Rectal smooth muscle tissue (tissue), 1 donor: ENCODE data around the gene MS4A14.
"Not testable (repeated sequence)": the region's sequence is repeated elsewhere in the genome, so short reads cannot be mapped to it uniquely, and the experiment has no call there.

ENCODE experiments used
- H3K27ac ChIP-seq: one replicate; pipeline ENCODE4 v1.7.0; 2013; ENCODE audit warnings: low read depth, low read length, inconsistent platforms
- H3K27me3 ChIP-seq: one replicate; pipeline ENCODE4 v1.7.0; 2013; ENCODE audit warnings: low read length; ENCODE audit not compliant: control insufficient read depth, insufficient read depth
- H3K36me3 ChIP-seq: one replicate; pipeline ENCODE4 v1.7.0; 2013; ENCODE audit warnings: low read length; ENCODE audit not compliant: control insufficient read depth, insufficient read depth
- H3K4me1 ChIP-seq: one replicate; pipeline ENCODE4 v1.7.0; 2013; ENCODE audit warnings: low read length; ENCODE audit not compliant: control insufficient read depth, insufficient read depth
- H3K4me3 ChIP-seq: one replicate; pipeline ENCODE4 v1.7.0; 2013; ENCODE audit warnings: low read length
- H3K9ac ChIP-seq: one replicate; pipeline ENCODE4 v1.7.0; 2013; ENCODE audit warnings: low read length

MS4A14 gene

DNA sequence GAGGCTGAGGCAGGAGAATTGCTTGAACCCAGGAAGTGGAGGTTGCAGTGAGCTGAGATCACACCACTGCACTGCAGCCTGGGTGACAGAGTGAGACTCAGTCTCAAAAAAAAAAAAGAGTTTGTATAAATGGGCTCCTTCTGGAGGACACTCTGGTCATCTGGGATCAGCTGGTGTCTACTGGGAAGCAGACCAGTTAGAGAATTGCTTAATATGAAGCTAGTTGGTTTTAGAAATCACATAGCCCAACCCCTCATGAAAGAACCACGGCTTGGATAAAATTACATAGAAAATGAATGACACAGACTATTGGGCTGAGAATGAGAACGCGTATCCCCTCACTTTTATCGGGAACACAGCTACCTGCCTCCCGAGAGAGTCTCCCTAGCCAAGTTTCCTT lies 3.2 kb upstream of the MS4A14 start:
- Histone ChIP-seq H3K4me1 (no peaks in the 10 kb centered on the region), H3K36me3 (no peaks in the 10 kb centered on the region), H3K27me3 (no peaks in the 10 kb centered on the region), H3K9ac (no peak overlapping the region), H3K4me3 (no peak overlapping the region), H3K27ac (no peak overlapping the region)

DNA sequence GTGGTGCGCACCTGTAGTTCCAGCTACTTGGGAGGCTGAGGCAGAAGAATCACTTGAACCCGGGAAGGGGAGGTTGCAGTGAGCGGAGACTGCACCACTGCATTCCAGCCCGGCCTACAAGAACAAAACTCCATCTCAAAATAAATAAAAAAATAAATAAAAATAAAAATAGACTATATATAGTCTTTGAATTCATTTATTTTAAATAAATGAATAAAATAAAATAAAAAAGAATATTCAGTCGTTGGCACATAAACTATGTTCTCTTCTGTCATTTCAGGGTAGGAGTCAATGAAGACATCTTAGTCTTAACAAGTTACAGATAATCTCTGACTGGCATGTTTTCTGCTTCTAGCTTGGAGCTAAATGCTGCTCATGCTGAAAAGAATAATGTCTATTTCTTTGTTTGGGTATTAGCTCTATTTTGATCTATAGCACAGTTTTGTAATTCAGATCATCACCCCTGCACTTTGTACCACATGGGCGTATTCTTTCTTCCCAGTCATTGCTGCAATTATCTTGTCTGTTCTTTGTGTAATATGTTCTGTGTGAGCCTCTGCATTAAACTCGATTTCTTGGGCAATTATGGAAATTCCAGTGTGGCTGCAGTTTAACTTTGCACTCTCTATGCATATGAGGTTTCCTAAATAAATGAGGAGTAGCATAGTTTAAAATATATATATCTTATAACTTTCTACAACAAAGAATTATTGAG lies 1.4 kb upstream of the MS4A14 start:
- Histone ChIP-seq H3K27me3 (no peaks in the 10 kb centered on the region), H3K36me3 (no peaks in the 10 kb centered on the region), H3K27ac (no peak overlapping the region), H3K4me1 (no peaks in the 10 kb centered on the region), H3K9ac (no peak overlapping the region), H3K4me3 (no peak overlapping the region)

DNA sequence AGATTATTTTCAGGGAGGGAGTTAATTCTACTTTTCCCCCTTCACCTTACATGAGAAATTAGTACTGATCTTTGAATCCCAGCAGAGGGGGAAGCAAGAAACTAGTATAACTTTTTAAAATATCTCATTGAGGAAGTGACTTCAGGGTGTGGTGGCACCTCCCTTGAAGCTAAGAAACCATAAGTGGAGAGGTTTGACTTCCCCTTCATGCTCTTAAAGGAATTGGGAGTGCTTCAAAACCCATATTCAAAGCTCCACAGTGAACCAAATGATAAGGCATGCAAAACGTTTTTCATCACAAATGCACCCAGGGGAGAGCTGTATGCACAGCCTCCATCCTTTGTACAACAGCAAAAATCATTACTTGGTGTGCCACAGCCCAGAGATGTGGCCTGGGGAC lies 540 bp downstream of the MS4A14 start:
- no peak overlapping the region for H3K4me3 ChIP-seq
- no peak overlapping the region for H3K9ac ChIP-seq
- no peak overlapping the region for H3K27ac ChIP-seq
- no peaks in the 10 kb centered on the region for H3K36me3 ChIP-seq
- no peaks in the 10 kb centered on the region for H3K27me3 ChIP-seq
- no peaks in the 10 kb centered on the region for H3K4me1 ChIP-seq

DNA sequence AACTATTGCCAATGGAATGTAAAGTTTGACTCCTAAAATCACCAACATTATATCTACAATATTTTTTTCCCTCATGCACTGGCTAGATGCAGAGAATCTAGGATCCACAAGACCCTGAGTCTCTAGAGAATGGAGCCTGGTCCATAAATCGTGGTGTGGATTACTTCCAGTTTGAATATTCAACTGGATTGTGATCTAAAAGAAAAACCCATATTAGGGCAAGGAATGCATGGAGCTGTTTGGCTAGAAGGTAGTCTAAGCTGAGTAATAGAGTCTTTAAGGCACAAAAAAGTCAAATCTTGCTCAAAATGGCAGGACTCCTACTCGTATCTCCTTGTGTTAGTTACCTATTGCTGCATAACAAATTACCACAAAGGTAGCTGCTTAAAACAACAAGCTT lies 23.8 kb downstream of the MS4A14 start:
- Histone ChIP-seq H3K27me3 (no peaks in the 10 kb centered on the region), H3K4me1 (no peaks in the 10 kb centered on the region), H3K27ac (no peak overlapping the region), H3K36me3 (no peaks in the 10 kb centered on the region), H3K9ac (no peak overlapping the region), H3K4me3 (no peak overlapping the region)

DNA sequence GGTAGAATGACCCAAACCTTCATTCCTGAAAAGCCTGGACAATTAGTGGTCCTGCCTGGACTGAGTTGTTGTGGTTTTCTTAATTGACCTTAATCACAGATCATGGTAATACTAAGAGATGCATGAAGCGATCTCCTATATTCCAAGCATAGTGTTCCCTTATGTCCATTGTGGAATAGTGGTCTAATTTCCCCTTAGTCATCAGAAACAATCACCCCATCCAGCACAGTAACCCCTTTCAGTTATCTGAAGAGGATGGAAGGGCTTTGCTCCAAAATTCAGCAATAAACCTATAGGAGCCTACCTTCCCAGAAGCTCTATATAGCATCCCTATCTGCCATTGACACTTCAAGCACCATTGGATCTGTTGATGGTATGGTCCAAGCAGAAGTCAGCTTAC lies 26.4 kb downstream of the MS4A14 start:
- H3K36me3 ChIP-seq, result no peaks in the 10 kb centered on the region
- no peak overlapping the region for H3K9ac ChIP-seq
- H3K4me3 ChIP-seq, result no peak overlapping the region
- no peaks in the 10 kb centered on the region for H3K4me1 ChIP-seq
- H3K27me3 ChIP-seq, result no peaks in the 10 kb centered on the region
- no peak overlapping the region for H3K27ac ChIP-seq

DNA sequence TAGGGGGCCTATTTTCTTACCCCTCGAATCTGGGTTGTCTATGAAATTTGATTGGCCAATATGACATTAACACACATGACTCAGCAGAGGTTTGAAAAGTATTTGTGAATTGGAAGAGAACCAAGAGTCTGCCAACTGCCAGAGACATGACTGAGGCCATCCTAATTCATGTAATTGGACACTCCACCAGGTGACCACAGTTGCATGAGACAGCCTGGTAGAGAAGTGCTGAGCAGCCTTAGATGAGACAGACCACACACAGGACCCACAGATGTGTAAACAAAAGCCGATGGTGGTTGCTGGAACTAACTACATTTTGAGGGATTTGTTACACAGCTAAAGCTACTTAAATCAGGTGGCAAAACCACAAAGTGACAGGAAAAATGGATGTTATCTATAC lies 32.3 kb downstream of the MS4A14 start:
- no peak overlapping the region for H3K9ac ChIP-seq
- H3K36me3 ChIP-seq, result no peaks in the 10 kb centered on the region
- no peaks in the 10 kb centered on the region for H3K27me3 ChIP-seq
- H3K27ac ChIP-seq, result no peak overlapping the region
- H3K4me1 ChIP-seq, result no peaks in the 10 kb centered on the region
- H3K4me3 ChIP-seq, result no peak overlapping the region

DNA sequence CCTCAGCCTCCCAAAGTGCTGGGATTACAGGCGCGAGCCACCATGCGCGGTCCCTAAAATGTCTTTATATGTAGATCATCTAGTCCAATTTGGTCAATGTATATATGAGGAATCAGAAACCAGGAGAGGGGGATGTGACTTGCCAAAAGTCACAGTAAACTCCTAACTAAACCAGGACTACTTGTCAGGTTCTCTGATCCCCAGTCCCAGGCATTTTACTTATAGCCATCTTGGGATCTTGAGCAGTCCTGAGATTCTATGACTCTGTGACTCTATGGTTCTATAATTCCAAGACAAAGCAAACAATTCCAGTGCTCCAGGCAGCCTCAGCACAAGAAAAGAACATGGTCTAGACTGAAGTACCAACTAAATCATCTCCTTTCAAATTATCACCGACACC lies 33.0 kb downstream of the MS4A14 start, which contains the start of gene MS4A5:
TSS of gene MS4A5 (plus strand) at position 301 of the 400 bp plus-strand sequence. CDS start 103 bp downstream, outside the sequence.
- Histone ChIP-seq H3K4me1 (no peaks in the 10 kb centered on the region), H3K4me3 (no peak within 1 kb of the TSS), H3K27me3 (no peaks in the 10 kb centered on the region), H3K9ac (no peak within 1 kb of the TSS), H3K27ac (no peak within 1 kb of the TSS), H3K36me3 (no peaks in the 10 kb centered on the region)

DNA sequence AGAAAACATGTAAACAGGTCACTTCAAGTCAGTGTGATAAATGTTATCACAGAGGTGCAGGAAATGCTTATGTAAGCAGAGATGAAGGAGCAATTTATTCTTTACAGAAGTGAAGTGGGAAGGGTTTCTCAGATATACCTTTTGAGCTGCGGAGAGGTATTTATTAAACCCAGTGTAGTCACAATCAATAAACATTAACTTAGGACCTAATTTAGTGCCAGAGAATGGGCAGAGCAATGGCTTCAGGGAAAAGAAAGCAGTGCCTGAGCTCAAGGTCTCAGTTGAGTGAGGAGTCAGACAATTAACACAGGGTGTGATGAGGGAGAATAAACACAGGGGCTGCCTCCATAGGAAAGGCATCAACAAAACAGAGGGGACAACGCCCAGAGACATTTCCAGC lies 35.0 kb downstream of the MS4A14 start:
- H3K9ac ChIP-seq, result no peak overlapping the region
- no peaks in the 10 kb centered on the region for H3K36me3 ChIP-seq
- no peak overlapping the region for H3K27ac ChIP-seq
- no peaks in the 10 kb centered on the region for H3K27me3 ChIP-seq
- no peaks in the 10 kb centered on the region for H3K4me1 ChIP-seq
- H3K4me3 ChIP-seq, result no peak overlapping the region

DNA sequence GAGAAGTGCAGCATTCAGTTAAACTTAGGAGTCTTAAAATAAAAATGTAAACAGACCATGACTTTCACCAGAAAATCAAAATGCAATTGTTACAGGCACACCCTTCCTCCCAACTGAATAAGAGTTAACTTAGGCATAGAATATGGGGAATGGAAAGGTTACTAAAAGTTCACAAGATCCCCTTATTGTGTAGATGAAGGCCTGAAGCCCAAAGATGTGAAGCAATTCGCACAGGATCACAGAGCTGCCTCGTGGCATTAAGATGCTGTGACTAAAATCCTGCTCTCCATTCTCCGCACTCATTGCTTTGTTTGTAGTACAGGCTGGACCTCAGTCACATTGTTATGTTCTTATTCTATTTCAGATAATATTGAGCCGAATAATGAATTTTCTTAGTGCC lies 37.1 kb downstream of the MS4A14 start:
- Histone ChIP-seq H3K27me3 (no peaks in the 10 kb centered on the region), H3K9ac (no peak overlapping the region), H3K36me3 (no peaks in the 10 kb centered on the region)

DNA sequence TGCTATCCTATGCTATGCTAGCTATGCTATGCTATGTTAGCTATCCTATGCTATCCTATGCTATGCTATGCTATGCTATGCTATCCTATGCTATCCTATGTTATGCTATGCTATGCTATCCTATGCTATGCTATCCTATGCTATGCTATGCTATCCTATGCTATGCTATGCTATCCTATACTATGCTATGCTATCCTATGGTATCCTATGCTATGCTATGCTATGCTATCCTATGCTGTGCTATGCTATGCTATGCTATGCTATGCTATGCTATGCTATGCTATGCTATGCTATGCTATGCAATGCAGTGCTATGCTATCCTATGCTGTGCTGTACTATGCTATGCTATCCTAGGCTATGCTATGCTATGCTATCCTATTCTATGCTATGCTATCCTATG lies 50.8 kb downstream of the MS4A14 start:
- Histone ChIP-seq H3K36me3 (no peaks in the 10 kb centered on the region), H3K27me3 (no peaks in the 10 kb centered on the region), H3K9ac (no peak overlapping the region), H3K27ac (no peak overlapping the region), H3K4me1 (no peaks in the 10 kb centered on the region), H3K4me3 (no peak overlapping the region)

More for the DNA sequence above, 37.1 kb downstream of the MS4A14 start:
- no peak overlapping the region for H3K27ac ChIP-seq
- no peaks in the 10 kb centered on the region for H3K4me1 ChIP-seq
- no peak overlapping the region for H3K4me3 ChIP-seq

DNA sequence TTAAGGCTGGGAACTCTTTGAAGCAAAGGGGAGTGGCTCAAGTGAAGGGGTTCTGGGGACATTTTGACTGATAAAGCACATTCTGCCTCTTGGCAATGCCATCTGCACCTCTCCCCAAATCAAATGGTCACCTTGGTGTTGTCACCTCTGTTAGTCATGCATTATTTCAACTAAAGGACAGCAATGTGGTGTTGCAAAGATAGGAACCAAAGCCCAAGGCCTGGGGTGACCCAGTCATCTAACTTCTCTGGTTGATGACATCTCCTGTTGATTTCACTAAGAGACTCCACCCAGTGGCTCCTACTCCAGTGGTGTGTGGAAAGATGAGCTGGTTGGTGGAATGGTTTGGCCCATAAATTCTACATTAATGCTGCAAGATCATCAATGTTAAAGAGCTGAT lies 51.6 kb downstream of the MS4A14 start:
- H3K27ac ChIP-seq, result no peak overlapping the region
- no peaks in the 10 kb centered on the region for H3K4me1 ChIP-seq
- no peaks in the 10 kb centered on the region for H3K36me3 ChIP-seq
- H3K4me3 ChIP-seq, result no peak overlapping the region
- H3K27me3 ChIP-seq, result no peaks in the 10 kb centered on the region
- H3K9ac ChIP-seq, result no peak overlapping the region

DNA sequence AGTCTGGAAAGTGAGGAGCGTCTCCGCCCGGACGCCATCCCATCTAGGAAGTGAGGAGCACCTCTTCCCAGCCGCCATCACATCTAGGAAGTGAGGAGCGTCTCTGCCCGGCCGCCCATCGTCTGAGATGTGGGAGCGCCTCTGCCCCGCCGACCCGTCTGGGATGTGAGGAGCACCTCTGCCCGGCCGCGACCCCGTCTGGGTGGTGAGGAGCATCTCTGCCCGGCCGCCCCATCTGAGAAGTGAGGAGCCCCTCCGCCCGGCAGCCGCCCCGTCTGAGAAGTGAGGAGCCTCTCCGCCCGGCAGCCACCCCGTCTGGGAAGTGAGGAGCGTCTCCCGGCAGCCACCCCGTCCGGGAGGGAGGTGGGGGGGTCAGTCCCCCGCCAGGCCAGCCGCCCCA lies 54.9 kb downstream of the MS4A14 start:
- not testable (repeated sequence) for H3K4me1 ChIP-seq, H3K27me3 ChIP-seq, H3K4me3 ChIP-seq, H3K9ac ChIP-seq, H3K27ac ChIP-seq, H3K36me3 ChIP-seq

DNA sequence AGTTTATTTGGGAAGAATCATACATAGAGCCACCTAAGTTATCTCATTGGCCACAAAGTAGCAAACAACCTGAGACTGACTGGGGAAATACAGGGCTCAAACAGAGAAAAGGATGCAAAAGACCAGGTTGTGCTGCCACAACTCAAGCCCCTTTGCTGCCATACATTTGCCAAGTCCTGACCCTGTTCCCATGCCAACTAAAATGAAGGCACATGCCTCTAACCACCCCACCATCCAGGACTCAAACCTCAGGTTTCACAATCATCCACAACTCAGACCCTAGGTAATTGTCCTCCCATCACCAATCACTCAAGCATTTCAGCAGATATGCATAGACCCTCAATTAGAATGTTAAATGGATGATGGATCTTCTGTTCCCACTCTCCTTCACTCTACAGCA lies 58.0 kb downstream of the MS4A14 start:
- no peak overlapping the region for H3K4me3 ChIP-seq
- no peaks in the 10 kb centered on the region for H3K36me3 ChIP-seq
- no peak overlapping the region for H3K9ac ChIP-seq
- no peak overlapping the region for H3K27ac ChIP-seq
- no peaks in the 10 kb centered on the region for H3K27me3 ChIP-seq
- H3K4me1 ChIP-seq, result no peaks in the 10 kb centered on the region
